Measurements from ENCODE around the gene PLPP3. TPM values are rescaled to one million over a fixed set of nuclear protein-coding genes. Genes with fewer than 3 reads are reported as not detected.

PLPP3 gene
- total and polyA plus RNA-seq, 3 donors from 2014 or later = 41.5 to 103 (median 82.0) TPM

- no peaks in the 10 kb centered on the region for H3K36me3 ChIP-seq (ENCODE audit: low read depth, missing control alignments)
- TF ChIP-seq POLR2A (IDR thresholded peaks at IDR 0.05) (no peak), CTCF (IDR thresholded peaks at IDR 0.05) (no peak)
Measured at GRCh38 chr1:56547473-56547872, 31.9 kb downstream of the PLPP3 start.

DNA sequence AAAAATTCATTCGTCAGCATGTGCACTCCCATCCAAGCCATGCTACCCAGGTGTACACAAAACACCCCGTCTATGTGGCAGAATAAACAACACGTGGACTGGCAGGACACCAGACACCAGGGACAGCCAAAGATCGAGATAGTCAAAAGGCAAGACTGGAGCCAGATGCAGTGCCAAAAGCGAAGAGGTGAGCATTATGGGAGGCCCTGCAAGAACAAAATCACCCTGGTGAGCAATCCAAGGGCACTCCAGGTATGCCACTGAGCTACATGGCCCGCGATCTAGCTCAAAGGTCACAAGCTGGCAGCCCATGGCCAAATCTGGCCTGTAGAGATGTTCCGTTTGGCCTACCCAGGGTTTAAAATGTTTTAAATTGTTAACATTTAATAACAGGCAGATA is 33.7 kb downstream of the PLPP3 start:
- H3K27ac ChIP-seq = no peak overlapping the region

More at GRCh38 chr1:56547473-56547872, 31.9 kb downstream of the PLPP3 start:
- intact Hi-C loops (cut with DNase I; ENCODE audit: low total_unique reads) = no loop called here
- no peaks in the 10 kb centered on the region for H3K27me3 ChIP-seq
- no peak overlapping the region for H3K27ac ChIP-seq
- WGBS, 2 donors = 68 to 79% methylated on average over 1 of the region's 1 CpG
- no peak overlapping the region for H3K4me3 ChIP-seq
- peaks cover 5% of the 10 kb centered on the region for H3K4me1 ChIP-seq
- no peaks in the 10 kb centered on the region for H3K9me3 ChIP-seq
- DNase-seq = no peak

GRCh38 chr1:56543783-56544612 is 35.4 kb downstream of the PLPP3 start:
- no peaks in the 10 kb centered on the region for H3K9me3 ChIP-seq
- WGBS, 2 donors = 53 to 62% methylated on average over 2 of the region's 2 CpGs
- TF ChIP-seq POLR2A (IDR thresholded peaks at IDR 0.05) (no peak), CTCF (IDR thresholded peaks at IDR 0.05) (no peak)
- no peak for DNase-seq
- H3K4me1 ChIP-seq = no peaks in the 10 kb centered on the region
- intact Hi-C loops (cut with DNase I; ENCODE audit: low total_unique reads) = no loop called here
- H3K27ac ChIP-seq = no peak overlapping the region
- H3K36me3 ChIP-seq (ENCODE audit: low read depth, missing control alignments) = no peaks in the 10 kb centered on the region
- no peak overlapping the region for H3K4me3 ChIP-seq
- no peaks in the 10 kb centered on the region for H3K27me3 ChIP-seq

More for the DNA sequence above, 33.7 kb downstream of the PLPP3 start:
- no peak for TF ChIP-seq CTCF (IDR thresholded peaks at IDR 0.05)
- no peak for TF ChIP-seq POLR2A (IDR thresholded peaks at IDR 0.05)
- Histone ChIP-seq H3K4me3 (no peak overlapping the region), H3K27me3 (no peaks in the 10 kb centered on the region), H3K36me3 (ENCODE audit: low read depth, missing control alignments) (no peaks in the 10 kb centered on the region), H3K4me1 (peaks cover 5% of the 10 kb centered on the region), H3K9me3 (no peaks in the 10 kb centered on the region)
- 77 to 89% methylated on average over 8 of the region's 8 CpGs for WGBS, 2 donors
- no peak for DNase-seq
- intact Hi-C loops (cut with DNase I; ENCODE audit: low total_unique reads) = no loop called here

DNA sequence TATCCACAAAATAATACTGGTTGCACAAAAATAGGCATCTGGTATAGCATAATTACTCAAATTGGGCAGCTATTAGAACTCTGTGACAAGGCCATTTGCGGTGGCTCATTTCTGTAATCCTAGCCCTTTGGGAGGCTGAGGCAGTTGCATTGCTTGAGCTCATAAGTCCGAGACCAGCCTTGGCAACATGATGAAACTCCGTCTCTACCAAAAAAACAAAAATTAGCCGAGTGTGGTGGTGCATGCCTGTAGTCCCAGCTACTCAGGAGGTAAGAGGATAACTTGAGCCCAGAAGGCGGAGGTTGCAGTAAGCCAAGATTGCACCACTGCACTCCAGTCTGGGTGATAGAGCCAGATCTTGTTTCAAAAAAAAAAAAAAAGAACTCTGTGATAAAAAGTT is 36.7 kb downstream of the PLPP3 start:
- no peaks in the 10 kb centered on the region for H3K9me3 ChIP-seq
- 94 to 95% methylated on average over 5 of the region's 5 CpGs for WGBS, 2 donors
- H3K4me3 ChIP-seq = no peak overlapping the region
- no peak overlapping the region for H3K27ac ChIP-seq
- no peaks in the 10 kb centered on the region for H3K27me3 ChIP-seq
- H3K4me1 ChIP-seq = no peaks in the 10 kb centered on the region
- no peak for DNase-seq
- intact Hi-C loops (cut with DNase I; ENCODE audit: low total_unique reads) = no loop called here
- TF ChIP-seq POLR2A (IDR thresholded peaks at IDR 0.05) (no peak), CTCF (IDR thresholded peaks at IDR 0.05) (no peak)
- no peaks in the 10 kb centered on the region for H3K36me3 ChIP-seq (ENCODE audit: low read depth, missing control alignments)

DNA sequence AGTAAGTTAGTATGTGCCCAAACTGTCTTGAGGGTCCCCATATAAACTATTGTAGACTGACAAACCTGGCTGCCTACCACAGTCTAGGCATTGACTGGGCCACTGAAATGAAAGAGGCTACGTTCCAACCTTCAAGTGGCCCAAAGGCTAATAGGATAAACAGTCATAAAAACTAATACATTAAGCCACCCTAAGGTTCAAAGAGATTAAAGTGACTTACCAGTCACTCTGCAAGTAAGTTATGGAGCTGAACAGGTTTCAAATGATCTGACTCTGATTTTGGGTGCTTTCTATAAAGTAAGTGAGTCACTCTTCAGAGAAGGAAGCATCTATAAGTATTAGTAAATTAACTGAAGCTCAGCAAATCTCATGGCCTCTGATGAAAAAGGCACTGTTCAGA is 38.0 kb downstream of the PLPP3 start:
- Histone ChIP-seq H3K9me3 (no peaks in the 10 kb centered on the region), H3K4me3 (no peak overlapping the region), H3K36me3 (ENCODE audit: low read depth, missing control alignments) (no peaks in the 10 kb centered on the region), H3K27ac (no peak overlapping the region), H3K4me1 (no peaks in the 10 kb centered on the region), H3K27me3 (no peaks in the 10 kb centered on the region)
- intact Hi-C loops (cut with DNase I; ENCODE audit: low total_unique reads) = no loop called here
- WGBS, 2 donors = 100% methylated on average over 1 of the region's 1 CpG
- DNase-seq = no peak
- TF ChIP-seq POLR2A (IDR thresholded peaks at IDR 0.05) (no peak), CTCF (IDR thresholded peaks at IDR 0.05) (no peak)

Data from testis (tissue), 3 donors.